ENCODE data around the gene SEC24D. TPM values are rescaled to one million over a fixed set of nuclear protein-coding genes. Genes with fewer than 3 reads are reported as not detected.
"Not testable (repeated sequence)": the region's sequence is repeated elsewhere in the genome, so short reads cannot be mapped to it uniquely, and the experiment has no call there.

SEC24D gene
- total and polyA plus RNA-seq, 5 experiments from 2014 or later: 7.2 to 19.8 (median 9.8) TPM

DNA sequence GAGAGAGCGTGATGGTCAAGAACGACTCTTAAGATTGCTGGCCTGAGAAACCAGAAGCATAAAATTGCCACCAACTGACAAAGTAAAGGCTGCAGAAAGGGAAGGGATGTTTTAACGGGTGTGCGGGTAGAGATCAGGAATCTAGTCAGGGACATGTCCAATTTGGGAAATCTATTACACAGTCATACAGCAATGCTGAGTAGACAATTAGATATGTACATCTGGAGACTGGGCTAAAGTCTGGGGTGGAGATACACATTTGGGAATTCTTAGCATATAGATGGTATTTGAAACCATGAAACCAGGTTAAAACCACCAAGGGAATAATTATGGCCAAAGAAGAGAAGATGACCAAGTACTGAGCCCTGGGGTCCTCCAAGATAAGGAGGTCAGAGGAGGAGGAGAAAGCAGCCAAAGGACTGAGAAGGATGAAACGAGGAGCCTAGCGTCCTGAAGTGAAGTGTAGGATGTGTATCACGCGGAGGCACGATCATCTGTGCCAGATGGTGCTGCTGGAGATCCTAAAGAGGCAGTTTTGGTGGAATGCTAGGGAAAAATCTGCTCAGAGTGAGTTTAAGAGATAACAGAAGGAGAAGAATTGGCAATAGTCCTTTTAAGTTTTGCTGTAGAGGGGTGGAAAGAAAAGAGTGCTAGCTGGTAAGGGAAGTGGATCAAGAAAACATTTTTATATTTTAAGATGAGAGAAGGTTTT is 36.5 kb downstream of the SEC24D start:
- H3K27ac Mint-ChIP-seq: peak overlapping the region in 1 of 10 donors; percentile 13
- POLR2A ChIA-PET: no interaction called here
- DNase-seq (no peak), ATAC-seq (no peak)
- H3K27me3 Mint-ChIP-seq: no peaks in the 10 kb centered on the region
- no peak overlapping the region for H3K4me3 Mint-ChIP-seq
- no peaks in the 10 kb centered on the region for H3K4me1 Mint-ChIP-seq
- no peaks in the 10 kb centered on the region for H3K9me3 Mint-ChIP-seq
- peaks cover 17 to 65% (median 35%) of the 10 kb centered on the region in 3 donors for H3K36me3 Mint-ChIP-seq

DNA sequence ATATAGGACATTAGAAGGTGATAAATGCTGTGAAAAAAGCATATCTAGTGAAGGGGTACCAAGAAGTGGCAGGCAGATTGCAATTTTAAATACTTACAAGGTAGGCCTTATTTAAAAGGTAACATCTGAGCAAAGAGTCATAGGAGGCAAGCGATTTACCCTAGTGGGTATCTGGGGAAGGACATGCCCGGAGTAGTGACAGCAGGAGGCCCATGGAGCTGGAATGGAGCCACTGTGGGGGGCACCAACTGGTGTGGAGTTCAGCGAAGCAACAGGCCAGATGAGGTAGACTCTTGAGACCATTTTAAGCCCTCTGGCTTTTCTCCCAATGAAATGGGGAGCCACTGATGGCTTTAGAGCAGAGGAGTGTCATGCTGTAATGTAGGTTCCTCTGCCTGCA is 37.3 kb downstream of the SEC24D start:
- POLR2A ChIA-PET: no interaction called here
- Mint-ChIP-seq H3K36me3 (peaks cover 17 to 63% (median 31%) of the 10 kb centered on the region in 3 donors), H3K4me1 (no peaks in the 10 kb centered on the region), H3K27ac (peak overlapping the region in 2 of 10 donors; percentile 30 to 32), H3K4me3 (no peak overlapping the region), H3K9me3 (no peaks in the 10 kb centered on the region), H3K27me3 (no peaks in the 10 kb centered on the region)
- no peak for DNase-seq
- ATAC-seq: no peak

DNA sequence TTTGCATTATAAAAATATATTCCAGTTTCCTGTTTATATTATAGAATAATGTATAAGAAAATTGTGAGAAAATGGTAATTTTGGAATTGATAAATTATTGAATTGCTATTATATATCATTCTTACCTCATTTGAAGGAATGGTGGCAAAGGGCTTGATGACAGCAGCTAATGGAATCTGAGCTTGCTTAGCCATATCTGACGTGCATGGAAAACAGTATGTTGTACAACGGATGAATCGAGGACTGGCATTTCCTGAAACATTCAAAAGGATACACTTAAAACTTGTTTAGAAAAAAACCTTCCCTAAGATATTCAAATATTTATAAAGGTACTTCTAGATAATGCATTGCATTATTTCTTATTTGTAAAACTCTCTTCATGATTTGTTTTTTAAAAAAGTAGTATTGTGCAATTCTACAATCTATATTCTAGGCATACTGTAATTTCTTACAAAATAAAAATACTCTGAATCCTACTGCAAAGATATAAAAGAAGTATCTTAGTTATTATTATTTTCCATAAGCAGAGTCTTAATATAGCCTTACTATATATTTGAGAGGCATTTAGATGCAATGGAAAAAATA is 38.3 kb downstream of the SEC24D start:
- no peaks in the 10 kb centered on the region for H3K9me3 Mint-ChIP-seq
- peaks cover 17 to 65% (median 37%) of the 10 kb centered on the region in 3 donors for H3K36me3 Mint-ChIP-seq
- no peak for ATAC-seq
- H3K4me1 Mint-ChIP-seq: no peaks in the 10 kb centered on the region
- no peak for DNase-seq
- no peak overlapping the region for H3K4me3 Mint-ChIP-seq
- POLR2A ChIA-PET: no interaction called here
- no peak overlapping the region for H3K27ac Mint-ChIP-seq
- no peaks in the 10 kb centered on the region for H3K27me3 Mint-ChIP-seq

DNA sequence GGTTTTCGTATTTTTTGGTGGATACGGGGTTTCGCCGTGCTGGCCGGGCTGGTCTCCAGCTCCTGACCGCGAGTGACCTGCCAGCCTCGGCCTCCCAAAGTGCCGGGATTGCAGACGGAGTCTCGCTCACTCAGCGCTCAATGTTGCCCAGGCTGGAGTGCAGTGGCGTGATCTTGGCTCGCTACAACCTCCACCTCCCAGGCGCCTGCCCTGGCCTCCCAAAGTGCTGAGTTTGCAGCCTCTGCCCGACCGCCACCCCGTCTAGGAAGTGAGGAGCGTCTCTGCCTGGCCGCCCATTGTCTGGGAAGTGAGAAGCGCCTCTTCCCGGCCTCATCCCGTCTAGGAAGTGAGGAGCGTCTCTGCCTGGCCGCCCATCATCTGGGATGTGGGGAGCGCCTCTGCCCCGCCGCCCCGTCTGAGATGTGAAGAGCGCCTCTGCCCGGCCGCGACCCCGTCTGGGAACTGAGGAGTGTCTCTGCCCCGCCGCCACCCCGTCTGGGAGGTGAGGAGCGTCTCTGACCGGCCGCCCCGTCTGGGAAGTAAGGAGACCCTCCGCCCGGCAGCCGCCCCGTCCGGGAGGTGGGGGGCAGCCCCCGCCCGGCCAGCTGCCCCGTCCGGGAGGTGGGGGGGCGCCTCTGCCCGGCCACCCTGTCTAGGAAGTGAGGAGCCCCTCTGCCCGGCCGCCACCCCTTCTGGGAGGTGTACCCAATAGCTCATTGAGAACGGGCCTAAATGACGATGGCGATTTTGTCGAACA is 44.1 kb downstream of the SEC24D start:
- H3K4me3 Mint-ChIP-seq, H3K4me1 Mint-ChIP-seq, POLR2A ChIA-PET: not testable (repeated sequence)

DNA sequence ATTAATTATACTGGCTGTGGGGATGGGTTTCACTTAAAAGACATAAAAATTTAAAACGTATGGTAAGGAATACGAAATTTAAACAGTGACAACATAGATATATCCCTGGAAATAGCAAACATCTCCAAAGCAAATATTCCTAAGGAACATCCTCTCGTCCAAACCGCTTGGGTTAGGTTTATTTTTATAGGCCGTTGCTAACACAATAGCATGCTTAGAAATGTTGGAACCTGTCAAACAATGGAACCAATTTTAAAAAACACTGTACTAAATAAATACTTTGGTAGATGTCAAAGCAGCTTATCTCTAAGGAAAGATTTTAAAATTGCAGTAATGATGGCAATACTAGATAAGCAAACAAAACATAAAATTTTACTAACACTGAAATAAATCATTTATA is 45.4 kb downstream of the SEC24D start:
- H3K36me3 Mint-ChIP-seq: peaks cover 0 to 27% (median 15%) of the 10 kb centered on the region in 3 donors
- H3K4me3 Mint-ChIP-seq: no peak overlapping the region
- POLR2A ChIA-PET: no interaction called here
- no peak overlapping the region for H3K27ac Mint-ChIP-seq
- no peak for ATAC-seq
- no peaks in the 10 kb centered on the region for H3K9me3 Mint-ChIP-seq
- no peaks in the 10 kb centered on the region for H3K27me3 Mint-ChIP-seq
- no peak for DNase-seq
- H3K4me1 Mint-ChIP-seq: no peaks in the 10 kb centered on the region

More for the DNA sequence above, 44.1 kb downstream of the SEC24D start:
- DNase-seq, H3K27me3 Mint-ChIP-seq, H3K27ac Mint-ChIP-seq, ATAC-seq, H3K9me3 Mint-ChIP-seq: not testable (repeated sequence)
- peaks cover 6 to 39% (median 24%) of the 10 kb centered on the region in 3 donors for H3K36me3 Mint-ChIP-seq

DNA sequence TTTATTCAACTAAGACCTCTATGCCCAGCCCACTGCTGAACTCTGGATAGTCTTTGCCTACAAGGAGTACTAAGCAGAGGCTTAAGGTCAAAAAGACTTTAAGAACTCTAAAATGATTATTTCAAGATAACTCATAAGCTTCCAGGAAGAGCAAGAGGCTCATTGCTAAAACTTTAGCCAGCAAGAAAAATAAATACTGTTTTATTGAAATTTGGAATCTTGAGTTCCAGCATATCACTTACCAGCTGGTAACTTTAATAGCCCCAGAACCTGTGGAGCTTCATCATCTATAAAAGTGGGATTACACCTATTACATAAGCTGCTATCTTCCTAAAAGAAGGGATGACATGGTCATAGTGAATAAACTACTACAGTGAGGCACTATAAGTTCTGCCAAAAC is 47.0 kb downstream of the SEC24D start:
- Mint-ChIP-seq H3K4me3 (no peak overlapping the region), H3K36me3 (peaks cover 0 to 22% (median 11%) of the 10 kb centered on the region in 3 donors), H3K4me1 (no peaks in the 10 kb centered on the region), H3K27me3 (no peaks in the 10 kb centered on the region), H3K9me3 (no peaks in the 10 kb centered on the region), H3K27ac (no peak overlapping the region)
- ATAC-seq (no peak), DNase-seq (no peak)
- POLR2A ChIA-PET: no interaction called here

DNA sequence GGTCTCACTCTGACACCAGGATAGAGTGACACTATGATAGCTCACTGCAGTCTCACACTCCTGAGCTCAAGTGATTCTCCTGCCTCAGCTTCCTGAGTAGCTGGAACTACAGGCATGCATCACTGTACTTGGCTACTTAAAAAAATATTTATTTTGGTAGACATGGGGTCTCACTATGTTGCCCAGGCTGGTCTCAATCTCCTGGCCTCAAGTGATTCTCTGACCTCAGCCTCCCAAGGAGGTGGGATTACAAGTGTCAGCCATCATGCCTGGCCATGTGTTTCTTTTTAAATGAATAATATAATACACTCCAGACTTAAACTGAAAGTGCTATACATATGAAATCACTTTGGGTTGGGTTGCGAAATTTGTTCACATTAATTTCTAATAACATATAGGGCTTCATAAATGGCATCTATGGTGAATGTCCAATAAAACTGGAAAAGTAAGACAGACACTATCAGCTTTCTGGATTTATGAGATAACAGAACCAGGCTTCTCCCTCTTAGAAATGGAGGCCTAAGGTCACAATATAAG is 48.0 kb downstream of the SEC24D start:
- Mint-ChIP-seq H3K4me1 (peaks cover 0 to 2% (median 0%) of the 10 kb centered on the region in 4 donors), H3K9me3 (no peaks in the 10 kb centered on the region), H3K27ac (no peak overlapping the region), H3K27me3 (no peaks in the 10 kb centered on the region), H3K36me3 (peaks cover 0 to 21% (median 8%) of the 10 kb centered on the region in 3 donors), H3K4me3 (no peak overlapping the region)
- POLR2A ChIA-PET: no interaction called here
- ATAC-seq: no peak
- no peak for DNase-seq

DNA sequence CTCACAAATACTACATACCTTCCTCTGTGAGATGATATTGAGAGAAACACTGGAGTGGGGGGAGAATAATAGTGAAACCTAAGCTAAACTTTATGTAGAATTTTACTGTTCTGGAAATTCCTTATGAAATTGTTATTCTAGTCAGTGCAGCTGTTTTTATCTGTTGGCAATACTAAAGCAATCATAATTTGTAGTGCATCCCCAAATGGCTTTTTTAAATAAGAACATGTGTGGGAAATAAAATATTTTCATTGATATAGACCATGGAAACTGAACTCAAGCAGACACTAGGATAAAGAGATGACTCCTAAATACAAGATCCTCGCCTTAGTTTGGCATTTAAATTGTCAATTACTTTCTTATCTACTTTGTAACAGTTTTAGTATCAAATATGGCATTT is 51.1 kb downstream of the SEC24D start:
- Mint-ChIP-seq H3K27ac (no peak overlapping the region), H3K4me1 (peaks cover 0 to 2% (median 0%) of the 10 kb centered on the region in 4 donors), H3K4me3 (no peak overlapping the region), H3K27me3 (no peaks in the 10 kb centered on the region), H3K9me3 (peaks cover 0 to 2% (median 0%) of the 10 kb centered on the region in 9 donors), H3K36me3 (peaks cover 0 to 12% (median 6%) of the 10 kb centered on the region in 3 donors)
- POLR2A ChIA-PET: no interaction called here
- DNase-seq (no peak), ATAC-seq (no peak)

DNA sequence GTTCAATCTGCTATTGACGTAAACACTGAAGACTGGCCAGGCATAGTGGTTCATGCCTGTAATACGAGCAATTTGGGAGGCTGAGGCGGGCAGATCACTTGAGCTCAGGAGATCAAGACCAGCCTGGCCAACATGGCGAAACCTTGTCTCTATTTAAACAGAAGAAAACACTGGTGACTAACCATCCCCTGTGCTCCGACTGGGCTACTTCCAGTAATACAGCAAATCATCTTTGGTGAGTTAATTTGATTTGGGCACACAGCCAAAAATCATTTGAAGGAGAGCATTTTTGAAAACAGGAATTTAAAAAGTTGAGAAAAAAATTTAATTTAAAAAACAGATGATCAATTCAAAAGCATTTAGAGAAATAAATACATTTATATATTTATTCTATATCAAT is 52.0 kb downstream of the SEC24D start:
- no peak overlapping the region for H3K27ac Mint-ChIP-seq
- no peak overlapping the region for H3K4me3 Mint-ChIP-seq
- ATAC-seq: no peak
- DNase-seq: no peak
- POLR2A ChIA-PET: no interaction called here
- peaks cover 0 to 7% (median 6%) of the 10 kb centered on the region in 3 donors for H3K36me3 Mint-ChIP-seq
- H3K27me3 Mint-ChIP-seq: no peaks in the 10 kb centered on the region
- peaks cover 0 to 2% (median 0%) of the 10 kb centered on the region in 9 donors for H3K9me3 Mint-ChIP-seq
- peaks cover 0 to 2% (median 0%) of the 10 kb centered on the region in 4 donors for H3K4me1 Mint-ChIP-seq

DNA sequence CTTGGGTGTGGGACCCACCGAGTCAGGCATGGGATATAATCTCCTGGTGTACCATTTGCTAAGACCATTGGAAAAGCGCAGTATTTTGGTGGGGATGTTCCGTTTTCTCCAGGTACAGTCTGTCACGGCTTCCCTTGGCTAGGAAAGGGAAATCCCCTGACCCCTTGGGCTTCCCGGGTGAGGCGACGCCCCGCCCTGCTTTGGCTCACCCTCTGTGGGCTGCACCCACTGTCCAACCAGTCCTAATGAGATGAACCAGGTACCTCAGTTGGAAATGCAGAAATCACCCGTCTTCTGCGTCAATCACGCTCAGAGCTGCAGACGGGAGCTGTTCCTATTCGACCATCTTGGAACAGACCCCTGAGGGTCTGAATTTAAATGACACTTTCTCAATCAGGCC is 53.0 kb downstream of the SEC24D start:
- POLR2A ChIA-PET, DNase-seq, H3K27ac Mint-ChIP-seq, H3K27me3 Mint-ChIP-seq, ATAC-seq, H3K9me3 Mint-ChIP-seq, H3K4me1 Mint-ChIP-seq, H3K4me3 Mint-ChIP-seq, H3K36me3 Mint-ChIP-seq: not testable (repeated sequence)

DNA sequence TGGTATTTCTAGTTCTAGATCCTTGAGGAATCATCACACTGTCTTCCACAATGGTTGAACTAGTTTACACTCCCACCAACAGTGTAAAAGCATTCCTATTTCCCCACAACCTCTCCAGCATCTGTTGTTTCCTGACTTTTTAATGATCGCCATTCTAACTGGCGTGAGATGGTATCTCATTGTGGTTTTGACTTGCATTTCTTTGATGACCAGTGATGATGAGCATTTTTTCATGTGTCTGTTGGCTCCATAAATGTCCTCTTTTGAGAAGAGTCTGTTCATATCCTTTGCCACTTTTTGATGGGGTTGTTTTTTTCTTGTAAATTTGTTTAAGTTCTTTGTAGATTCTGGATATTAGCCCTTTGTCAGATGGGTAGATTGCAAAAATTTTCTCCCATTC is 58.3 kb downstream of the SEC24D start:
- H3K4me1 Mint-ChIP-seq, H3K36me3 Mint-ChIP-seq, H3K9me3 Mint-ChIP-seq, H3K4me3 Mint-ChIP-seq, DNase-seq, H3K27ac Mint-ChIP-seq, POLR2A ChIA-PET, ATAC-seq, H3K27me3 Mint-ChIP-seq: not testable (repeated sequence)

DNA sequence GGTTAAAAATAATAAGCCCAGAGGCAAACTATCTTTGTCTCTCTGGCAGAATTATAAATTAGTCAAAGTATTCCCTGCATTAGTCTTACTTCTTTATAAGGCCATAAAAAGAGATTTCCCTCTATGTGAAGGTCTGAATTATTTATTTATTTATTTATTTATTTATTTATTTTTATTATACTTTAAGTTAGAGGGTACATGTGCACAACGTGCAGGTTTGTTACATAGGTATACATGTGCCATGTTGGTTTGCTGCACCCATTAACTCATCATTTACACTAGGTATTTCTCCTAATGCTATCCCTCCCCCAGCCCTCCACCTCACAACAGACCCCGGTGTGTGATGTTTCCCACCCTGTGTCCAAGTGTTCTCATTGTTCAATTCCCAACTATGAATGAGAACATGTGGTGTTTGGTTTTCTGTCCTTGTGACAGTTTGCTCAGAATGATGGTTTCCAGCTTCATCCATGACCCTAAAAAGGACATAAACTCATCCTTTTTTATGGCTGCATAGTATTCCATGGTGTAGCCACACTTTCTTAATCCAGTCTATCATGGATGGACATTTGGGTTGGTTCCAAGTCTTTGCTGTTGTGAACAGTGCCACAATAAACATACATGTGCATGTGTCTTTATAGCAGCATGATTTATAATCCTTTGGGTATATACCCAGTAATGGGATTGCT is 58.8 kb downstream of the SEC24D start:
- H3K4me1 Mint-ChIP-seq, H3K9me3 Mint-ChIP-seq, H3K4me3 Mint-ChIP-seq, POLR2A ChIA-PET, H3K36me3 Mint-ChIP-seq, ATAC-seq, DNase-seq, H3K27ac Mint-ChIP-seq, H3K27me3 Mint-ChIP-seq: not testable (repeated sequence)
